HG02759 (cell line): Measurements from ENCODE around the gene SLC35F6.

Source experiments
- ATAC-seq: cut with Tn5 transposase; IDR thresholded peaks from one replicate; pipeline ENCODE4 v1.9.1; 2021; ENCODE audit warnings: mild to moderate bottlenecking, moderate library complexity; ENCODE audit not compliant: unreplicated experiment

SLC35F6 gene

DNA sequence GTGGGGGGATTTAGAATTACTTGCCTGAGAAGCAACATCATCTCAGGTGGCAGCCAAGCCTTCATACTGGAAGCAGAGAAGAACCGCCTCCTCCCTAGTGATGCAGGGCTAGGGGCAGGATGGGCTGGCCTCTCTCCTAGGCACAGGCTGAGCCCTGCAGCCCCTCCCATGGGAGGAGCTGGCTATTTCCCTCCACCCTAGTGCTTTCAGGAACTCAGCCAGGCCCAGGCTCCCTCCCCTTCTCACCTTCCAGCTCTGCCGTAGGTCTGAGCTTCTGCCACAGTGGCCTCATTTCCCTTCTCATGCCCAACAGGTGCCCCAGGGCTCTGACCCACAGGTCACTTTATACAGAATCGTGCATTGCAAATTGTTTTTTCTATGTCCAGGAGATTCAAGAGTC is 52.8 kb downstream of the SLC35F6 start:
- ATAC-seq = no peak

DNA sequence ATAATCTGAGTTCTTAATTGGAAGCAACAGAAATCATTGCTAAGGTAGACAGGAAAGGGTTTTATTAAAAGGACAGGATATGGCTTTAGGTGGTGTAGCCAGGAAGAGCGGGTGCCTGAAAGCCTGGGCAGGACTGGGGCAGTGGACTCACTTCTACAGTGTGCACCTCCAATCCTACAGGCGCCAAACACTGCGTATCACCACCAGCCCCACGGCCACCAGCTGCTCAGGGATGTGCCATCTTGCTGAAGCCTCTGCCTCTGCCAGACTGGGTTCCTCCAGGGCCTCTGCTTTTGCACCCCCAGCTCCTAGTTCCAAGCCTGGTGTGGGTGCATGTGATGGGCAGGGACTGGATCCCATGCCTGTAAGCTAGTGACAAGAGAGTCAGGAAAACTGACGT is 54.2 kb downstream of the SLC35F6 start:
- no peak for ATAC-seq

DNA sequence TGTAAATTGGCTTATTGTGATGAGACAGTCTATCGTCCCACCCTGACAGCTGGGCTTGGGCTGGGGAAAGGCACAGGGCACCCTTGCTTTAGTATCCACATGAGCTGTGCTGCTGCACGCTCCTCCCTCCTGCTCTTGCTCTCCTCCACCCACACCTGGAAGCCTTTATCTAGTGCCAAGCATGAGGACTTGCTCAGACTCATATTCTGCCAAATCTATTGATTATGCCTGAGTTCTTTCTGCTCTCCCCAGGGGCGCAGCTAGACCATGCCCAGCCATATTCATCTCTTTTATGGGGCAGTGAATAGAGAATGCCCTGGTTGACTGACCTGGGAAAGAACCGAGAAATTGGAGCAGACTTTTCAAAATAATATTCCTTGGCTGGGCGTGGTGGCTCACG is 54.9 kb downstream of the SLC35F6 start:
- ATAC-seq = no peak

DNA sequence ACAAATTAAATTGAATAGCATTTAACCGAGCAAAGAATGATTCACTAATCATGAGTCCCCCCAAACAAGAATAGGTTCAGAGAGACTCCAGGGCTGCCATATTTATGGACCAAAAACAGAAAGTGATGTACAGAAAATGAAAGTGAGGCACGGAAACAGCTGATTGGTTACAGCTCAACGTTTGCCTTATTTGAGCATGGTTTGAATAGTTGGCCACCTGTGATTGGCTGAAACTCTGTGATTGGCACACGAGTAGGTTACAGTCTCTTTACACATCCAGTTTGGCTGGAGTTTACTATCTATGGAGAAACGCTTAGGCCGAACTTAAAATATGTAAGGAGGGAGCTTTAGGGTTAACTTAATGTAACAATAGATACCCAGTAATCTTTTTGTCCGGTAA is 56.8 kb downstream of the SLC35F6 start:
- no peak for ATAC-seq

DNA sequence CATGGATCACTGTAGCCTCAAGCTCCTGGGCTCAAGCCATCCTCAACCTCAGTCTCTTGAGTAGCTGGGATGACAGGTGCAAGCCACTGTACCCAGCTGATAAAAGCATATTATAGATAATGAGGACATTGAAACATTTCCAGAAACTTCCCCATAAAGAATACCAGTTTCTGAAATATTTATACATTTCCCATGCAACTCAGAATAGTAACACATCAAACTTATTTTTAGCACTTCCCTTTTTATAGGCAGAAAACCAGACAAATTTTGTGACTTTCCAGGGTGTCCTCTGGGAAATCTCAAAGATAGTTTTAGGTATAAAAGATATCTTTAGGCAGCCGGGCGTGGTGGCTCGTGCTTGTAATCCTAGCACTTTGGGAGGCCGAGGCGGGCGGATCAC is 58.8 kb downstream of the SLC35F6 start:
- no peak for ATAC-seq
